NCI-H1105 (cell line): ENCODE results near the gene C1orf141.
"Not testable (repeated sequence)": the region's sequence is repeated elsewhere in the genome, so short reads cannot be mapped to it uniquely, and the experiment has no call there.

Experiments used
- DNase-seq: peaks from one replicate; lab custom pipeline; 2025; lab: John Stamatoyannopoulos, UW

Gene C1orf141

DNA sequence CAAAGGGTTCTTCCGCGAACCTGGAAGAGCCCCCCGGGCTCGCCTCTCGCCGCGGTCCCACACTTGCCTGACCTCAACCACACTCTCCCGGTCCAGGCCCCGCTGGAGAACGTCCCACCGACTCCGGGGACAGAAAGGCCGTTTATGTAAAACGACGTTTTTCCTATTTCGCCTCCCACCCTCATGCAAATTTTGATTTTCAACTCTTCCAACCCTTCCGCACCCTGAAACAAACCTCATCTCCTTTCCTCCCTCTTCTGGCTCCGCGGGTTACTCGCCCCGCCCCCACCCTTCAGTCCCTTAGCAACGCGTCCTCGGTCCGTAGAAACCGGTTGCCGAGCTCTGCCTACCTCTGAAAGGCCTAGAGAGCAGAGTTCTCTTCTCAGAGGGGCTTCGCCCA is at the start of gene C1orf141:
Gene C1orf141, minus strand, starts transcription at position 276 of the 400 bp plus-strand sequence. CDS start 7,730 bp downstream, outside the sequence.
- DNase-seq: no peak

DNA sequence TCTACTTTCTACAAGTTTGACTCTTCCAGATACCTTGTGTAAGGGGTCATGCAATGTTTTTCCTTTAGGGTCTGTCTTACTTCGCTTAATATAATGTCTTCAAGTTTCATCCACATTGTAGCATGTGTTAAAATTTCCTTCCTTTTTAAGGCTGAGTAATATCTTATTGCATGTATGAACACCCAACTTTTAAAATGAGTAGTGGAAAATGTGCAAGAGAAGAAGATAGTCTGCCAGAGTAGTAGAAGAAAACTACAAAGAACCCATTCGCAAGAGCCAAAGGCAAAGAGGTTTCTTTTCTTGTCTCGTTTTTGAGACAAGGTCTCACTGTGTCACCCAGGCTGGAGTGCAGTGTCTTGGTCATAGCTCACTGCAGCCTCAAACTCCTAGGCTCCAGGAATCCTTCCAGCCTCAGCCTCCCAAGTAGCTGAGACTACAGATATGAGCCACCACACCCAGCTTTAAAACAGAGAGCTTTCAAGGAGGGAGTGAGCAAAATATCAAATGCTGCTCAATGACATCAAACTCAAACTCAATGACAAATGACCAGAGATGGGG is 40.8 kb upstream of the C1orf141 start:
- DNase-seq: no peak

DNA sequence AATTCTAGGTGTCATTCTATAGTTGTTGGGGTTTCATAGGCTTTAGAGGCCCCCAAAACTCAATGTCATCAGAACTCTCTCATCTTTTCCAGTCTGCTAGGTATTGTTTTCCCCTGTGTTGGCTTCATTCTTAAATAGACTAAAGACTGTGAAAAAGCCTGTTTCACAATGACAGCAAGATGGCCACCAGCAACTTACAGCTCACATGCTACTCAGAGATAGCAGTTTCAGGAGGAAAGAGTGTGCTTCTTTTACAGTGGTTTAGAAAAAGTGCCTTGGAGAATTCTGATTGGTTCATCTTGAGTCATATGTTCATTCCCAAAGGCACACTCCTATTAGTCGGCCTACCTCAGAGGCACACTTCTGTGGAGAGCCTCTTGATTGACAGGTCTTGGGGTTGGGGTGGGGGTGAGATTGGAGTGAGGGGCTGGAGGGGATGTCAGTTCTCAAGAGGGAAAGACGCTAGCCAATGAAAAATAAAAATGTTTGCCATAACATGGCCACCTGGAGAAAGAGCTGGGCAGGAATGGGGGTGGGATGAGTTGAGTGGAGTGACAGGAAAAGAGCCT is 40.0 kb upstream of the C1orf141 start:
- DNase-seq: no peak

GRCh38 chr1:67173988-67174387 is 39.2 kb upstream of the C1orf141 start:
- no peak for DNase-seq

- no peak for DNase-seq
Measured at GRCh38 chr1:67171978-67172377, 37.2 kb upstream of the C1orf141 start.

- no peak for DNase-seq
Measured at GRCh38 chr1:67171574-67171955, 36.8 kb upstream of the C1orf141 start.

GRCh38 chr1:67170751-67171573 is 36.2 kb upstream of the C1orf141 start:
- DNase-seq: no peak

- DNase-seq: no peak
Measured at GRCh38 chr1:67169932-67170331, 35.2 kb upstream of the C1orf141 start.

DNA sequence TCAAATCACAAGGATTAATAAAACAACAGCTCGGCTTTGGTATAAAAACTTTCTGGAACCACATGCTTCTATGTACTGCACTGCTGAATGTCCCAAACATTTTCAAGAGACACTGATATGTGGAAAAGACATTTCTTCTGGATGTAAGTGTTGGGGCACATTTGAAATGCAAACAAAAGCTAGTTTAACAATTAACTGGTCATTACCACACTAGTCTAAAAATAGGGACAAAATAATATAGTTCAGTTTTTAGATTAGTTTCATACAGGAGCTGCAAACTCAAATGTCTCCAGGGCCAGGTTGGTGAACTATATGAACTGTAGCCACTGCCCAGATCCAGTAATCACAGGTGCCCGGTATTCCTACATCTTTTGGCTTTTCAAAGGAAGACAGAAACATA is 34.7 kb upstream of the C1orf141 start:
- DNase-seq: no peak

- DNase-seq: no peak
Measured at GRCh38 chr1:67166196-67166595, 31.4 kb upstream of the C1orf141 start, which contains the start of gene IL23R. TSS of gene IL23R (plus strand) at chr1:67166454. CDS start at chr1:67168121, 1,667 bp downstream.

DNA sequence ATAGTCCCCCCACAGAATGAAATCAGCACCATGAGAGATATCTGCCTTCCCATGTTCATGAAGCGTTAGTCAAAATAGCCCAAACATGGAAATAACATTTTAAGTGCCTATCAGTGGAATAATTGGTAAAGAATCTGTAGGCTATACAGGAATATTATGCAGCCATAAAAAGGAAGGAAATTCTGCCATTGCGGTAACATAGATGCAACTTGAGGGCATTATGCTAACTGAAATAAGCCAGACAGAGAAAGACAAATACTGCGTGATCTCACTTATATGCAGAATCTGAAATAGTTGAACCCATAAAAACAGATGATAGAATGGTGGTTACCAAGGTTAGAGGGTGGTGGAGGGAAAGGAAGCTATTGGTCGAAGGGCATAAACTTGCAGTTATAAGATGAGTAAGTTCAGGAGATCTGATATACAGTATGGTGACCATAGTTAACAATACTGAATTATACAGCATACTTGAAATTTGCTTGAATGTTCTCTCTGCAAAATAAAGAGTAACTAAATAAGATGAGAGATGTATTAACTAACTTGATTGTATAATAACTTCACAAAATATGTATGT is 30.8 kb upstream of the C1orf141 start:
- no peak for DNase-seq

GRCh38 chr1:67162954-67163353 is 28.2 kb upstream of the C1orf141 start:
- no peak for DNase-seq

- no peak for DNase-seq
Measured at GRCh38 chr1:67159233-67159632, 24.5 kb upstream of the C1orf141 start.

DNA sequence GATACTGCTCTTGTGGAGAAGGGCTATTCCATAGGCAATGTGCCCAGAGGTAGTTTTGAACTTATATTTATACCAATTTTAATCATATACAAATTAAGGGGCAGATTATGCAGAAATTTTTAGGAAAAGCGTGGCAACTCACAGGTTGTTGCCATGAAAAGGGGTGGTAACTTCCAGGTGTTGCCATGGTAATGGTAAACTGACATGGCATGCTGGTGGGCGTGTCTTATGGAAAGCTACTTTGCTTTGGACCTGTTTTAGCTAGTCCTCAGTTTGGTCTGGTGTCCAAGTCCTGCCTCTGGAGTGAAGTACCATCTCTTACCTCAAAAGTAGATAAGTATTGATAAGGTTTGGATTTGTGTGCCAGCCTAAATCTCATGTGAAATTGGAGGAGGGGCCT is 23.6 kb upstream of the C1orf141 start:
- no peak for DNase-seq

GRCh38 chr1:67150931-67151330 is 16.2 kb upstream of the C1orf141 start:
- no peak for DNase-seq

DNA sequence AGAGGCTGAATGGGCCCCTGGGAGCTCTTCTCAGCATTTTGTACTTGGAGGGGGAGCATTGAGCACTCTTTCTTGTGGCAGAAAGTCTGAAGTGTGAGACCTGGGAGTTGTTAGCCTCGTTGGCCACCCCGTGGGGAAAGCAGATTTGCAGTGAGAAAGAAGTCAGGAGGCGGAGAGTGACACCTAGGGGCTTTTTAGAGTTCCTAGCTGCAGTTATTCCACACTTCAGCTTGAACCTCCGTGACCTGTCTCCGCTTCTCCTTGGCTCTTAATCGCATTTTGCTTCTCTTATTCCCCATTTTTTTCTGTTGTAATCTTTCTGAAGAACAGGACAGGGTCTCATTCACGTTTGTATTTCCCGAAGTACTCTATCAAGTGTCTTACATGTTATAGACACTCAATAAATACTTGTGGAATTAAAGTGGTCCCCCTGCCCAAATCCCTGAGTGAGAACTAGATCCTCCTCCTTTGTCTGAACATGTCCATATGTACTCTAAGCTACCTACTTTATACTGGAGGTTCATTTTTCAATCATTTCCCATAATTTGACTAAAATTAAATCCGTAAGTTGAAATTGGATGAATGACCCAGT is 14.5 kb upstream of the C1orf141 start:
- DNase-seq: peak; percentile 50

DNA sequence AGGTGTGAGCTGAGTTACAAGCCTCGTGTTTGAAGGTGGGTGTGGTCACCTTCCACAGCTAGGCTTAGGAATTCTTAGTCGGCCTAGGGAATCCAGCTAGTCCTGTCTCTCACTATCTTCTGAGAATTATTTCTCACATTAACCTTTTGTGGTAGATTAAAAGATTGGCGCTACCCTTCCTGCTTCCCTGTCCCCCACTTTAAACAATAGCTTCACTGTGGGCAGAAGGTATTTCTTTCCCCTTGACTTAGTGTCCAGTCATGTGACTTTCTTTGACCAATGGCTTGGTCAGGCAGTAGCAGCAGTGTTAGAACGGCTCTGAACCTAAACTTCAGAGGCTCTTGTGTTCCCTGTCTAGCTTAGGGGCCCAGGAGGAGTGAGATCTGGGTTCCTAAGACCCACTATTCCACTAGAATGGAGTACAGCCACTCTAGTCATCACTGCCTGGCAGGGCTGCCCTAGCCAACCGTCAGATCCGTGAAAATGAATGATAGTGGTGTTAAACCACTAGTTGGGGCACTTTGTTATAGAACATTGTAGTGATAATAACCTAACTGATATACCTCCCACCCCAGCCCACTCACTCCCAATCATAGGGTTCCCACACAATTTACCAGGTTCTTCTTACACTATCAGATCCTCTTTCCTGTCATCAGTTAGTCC is 13.9 kb upstream of the C1orf141 start:
- no peak for DNase-seq

DNA sequence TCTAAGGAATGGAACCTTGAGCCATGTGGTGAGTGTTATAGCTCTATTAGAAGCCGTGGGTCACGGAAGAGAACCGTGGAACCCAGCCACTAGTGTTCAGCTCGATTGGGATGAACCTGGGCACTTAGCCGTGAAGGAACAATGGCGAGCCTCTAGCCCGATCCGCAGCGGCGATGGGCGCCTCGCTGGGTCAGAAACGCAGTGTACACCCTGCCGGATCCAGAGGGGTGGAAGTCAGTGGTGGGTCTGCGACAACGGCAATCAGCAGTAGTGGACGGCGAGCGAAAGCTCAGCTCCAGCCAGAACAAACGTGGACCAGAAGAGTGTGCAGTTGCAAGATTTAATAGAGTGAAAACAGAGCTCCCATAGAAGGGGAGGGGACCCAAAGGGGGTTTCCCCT is 13.2 kb upstream of the C1orf141 start:
- DNase-seq: not testable (repeated sequence)

GRCh38 chr1:67146539-67146938 is 11.8 kb upstream of the C1orf141 start:
- DNase-seq: no peak

DNA sequence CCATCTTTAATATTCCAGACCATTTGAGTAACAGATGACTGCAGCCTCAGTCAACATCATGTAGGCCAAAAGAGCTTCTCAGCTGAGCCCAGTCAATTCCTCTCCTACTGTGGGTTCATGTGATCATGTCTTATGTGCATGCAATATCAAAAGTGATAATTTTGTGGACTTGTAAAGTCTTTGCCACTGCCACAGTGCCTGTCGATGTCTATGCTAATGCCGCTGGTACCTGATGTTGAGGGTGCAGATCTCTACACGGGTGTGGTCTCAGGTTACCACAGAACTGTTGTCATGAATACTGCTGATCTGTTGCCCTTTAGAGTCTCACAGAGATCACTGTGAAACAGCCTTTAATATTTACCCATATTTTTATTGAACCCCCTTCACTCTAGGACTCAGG is 11.3 kb upstream of the C1orf141 start:
- DNase-seq: no peak

DNA sequence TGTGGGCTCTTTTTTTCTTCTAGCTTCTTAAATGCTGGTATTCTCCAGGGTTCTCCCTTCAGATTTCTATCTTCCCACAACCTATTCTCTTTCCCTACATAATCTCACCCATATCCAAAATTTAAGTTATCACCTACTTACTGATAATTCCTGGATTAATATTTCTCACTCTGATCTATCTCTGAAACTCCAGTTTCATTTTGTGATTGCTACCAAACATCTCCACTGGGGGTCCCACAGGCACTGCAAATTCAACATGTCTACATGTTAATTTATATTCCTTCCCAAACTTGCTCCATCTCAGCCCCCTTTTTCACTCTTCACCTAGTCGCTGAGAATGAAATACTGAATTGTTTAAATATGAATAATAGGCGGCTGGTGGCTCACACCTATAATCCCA is 9.9 kb upstream of the C1orf141 start:
- no peak for DNase-seq

DNA sequence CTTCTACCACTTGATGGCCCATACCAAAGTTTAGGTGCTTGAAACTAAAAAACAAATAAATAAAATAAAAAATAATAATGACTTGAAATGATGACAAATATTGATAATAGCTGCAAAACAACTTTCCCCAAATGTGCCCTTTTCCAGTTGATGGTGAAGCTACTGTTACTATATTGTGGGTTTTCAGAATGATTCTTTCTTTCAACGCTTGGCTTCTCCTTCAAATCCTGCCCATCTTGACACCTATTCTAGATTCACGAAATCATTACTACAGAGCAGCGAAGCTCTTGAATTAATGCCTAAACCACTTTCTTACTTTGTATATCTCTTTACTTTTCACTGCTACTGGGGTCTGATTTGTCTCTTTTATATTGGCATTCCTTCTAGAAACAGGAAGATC is 9.2 kb upstream of the C1orf141 start:
- DNase-seq: no peak
